DMS 273 treated with DMSO at 0.1 percent for 48 hours (cell line): ENCODE measurements around the gene SLC12A7.
"Not testable (repeated sequence)": the region's sequence is repeated elsewhere in the genome, so short reads cannot be mapped to it uniquely, and the experiment has no call there.

Experiments used
- DNase-seq: peaks from one replicate; lab custom pipeline; 2025; lab: John Stamatoyannopoulos, UW

The SLC12A7 gene

DNA sequence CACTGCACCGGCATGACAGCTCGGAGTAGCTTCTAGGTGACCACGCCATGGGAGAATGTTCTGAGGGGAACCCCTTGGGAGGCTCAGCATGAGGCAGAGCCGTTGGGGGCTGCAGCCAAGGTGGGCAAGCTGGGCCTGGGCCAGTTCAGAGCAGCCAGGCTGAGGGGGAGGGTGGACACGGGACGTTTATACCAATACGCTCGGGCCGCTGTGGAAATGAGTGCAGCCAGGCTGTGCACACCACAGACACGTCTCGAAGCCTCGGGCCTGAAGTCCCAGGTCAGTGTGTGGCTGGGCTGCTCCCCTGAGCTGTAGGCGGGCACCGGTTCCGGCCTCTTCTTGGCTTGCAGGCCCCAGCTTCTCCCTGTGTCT is 28.9 kb upstream of the SLC12A7 start:
- no peak for DNase-seq

DNA sequence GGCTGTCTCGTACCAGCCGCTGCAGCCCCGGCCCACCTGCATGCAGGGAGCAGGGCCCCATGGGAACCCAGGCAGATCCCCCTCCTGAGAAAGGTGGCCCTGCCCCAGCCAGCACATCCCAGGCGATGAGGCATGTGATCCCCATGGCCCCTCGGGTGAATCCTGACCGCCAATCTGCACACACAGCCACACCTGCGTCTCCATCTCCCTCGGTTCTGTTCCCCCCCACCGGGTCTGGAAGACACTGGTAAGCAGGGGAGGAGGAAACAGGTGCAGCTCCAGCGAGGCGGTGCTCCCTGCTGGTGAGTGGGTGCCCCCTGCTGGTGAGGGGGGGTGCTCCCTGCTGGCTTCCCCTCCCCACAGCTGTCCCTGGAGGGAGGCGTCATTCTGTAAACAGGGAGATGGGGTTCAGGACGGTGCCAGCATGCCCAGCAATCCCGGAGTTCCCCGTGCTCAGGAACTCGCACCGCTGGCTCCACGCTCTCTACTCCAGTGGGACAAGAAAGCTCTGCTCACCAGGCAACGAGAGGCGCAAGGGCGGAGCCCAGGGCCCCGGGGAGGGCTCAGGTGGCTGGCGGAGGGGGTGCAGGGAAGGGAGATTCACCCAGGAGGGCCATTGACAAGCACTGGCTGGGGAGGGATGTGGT is 28.4 kb upstream of the SLC12A7 start:
- DNase-seq, result no peak

DNA sequence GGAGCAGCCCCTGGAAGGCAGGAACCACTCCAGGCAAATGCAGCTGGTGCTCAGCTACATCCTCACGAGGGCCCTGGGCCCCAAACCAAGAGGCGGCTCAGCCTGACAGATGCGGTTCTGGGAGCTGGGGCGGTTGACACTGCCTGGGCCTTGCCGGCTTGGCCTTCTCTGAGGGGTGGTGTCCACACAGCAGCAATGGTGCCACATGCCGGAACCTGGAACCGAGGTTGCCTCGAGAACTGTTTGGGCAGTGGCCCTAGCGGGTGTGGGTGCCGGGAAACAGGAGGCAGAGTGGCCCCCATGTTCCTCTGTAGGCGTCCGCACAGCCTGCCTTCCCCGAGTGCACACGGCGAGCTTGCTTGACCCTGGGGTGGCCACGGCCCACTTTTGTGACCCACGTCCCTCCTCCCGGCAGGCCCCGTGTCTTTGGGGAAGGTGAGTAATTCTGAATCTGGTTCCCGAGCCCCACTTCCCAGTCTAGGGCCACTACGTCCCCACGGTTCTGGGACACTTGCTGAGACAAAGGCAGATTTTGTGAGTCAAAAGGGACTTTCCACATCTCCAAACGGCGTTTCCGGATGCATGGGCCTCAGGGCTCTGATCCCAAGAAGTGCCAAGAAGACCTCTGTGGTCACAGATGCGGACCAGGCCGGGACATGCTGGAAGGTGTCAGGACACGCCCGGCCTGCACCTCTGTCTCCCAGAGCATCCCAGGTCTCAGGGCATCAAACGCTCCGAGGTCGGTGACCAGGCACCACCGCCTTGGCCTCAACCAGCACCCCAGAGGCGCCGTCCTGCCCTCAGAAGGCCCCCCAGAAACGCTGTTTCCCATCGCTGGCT is 27.7 kb upstream of the SLC12A7 start:
- no peak for DNase-seq

DNA sequence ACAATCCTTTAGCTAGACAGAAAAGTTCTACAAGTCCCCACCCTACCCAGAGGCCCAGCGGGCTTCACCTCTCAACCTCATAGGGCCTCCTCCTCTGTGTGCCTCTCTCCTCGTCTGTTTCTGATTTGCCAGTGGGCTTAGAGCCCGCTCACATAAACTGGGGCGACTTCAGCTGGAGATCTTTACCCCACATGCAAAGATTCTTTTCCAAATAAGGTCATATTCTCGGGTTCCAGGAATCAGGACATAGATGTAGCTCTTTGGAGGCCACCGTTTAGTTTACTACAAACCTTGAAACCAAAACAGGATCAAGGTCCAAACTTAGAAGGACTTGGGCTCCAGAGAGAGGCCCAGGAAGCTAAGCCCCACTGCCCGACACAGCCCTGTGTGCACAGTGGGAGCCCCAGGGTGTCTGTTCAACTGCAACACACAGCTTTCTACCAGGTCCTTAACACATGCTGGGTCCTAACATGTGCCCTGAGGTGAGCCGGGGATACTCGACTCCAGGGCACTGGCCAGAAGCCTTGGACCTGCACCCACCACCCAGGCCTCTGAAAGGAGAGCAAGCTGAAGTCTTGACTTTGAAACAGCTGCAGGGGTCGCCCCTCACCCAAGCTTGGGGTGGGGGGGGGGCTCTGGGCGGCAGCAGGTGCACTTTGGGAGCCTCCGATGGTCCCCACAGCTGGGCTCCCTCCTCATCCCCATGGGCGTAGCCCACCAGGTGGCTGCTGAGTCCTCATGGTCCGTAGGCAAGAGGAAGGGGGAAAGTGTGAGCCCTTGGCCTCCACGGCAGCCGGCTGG is 26.8 kb upstream of the SLC12A7 start:
- no peak for DNase-seq

DNA sequence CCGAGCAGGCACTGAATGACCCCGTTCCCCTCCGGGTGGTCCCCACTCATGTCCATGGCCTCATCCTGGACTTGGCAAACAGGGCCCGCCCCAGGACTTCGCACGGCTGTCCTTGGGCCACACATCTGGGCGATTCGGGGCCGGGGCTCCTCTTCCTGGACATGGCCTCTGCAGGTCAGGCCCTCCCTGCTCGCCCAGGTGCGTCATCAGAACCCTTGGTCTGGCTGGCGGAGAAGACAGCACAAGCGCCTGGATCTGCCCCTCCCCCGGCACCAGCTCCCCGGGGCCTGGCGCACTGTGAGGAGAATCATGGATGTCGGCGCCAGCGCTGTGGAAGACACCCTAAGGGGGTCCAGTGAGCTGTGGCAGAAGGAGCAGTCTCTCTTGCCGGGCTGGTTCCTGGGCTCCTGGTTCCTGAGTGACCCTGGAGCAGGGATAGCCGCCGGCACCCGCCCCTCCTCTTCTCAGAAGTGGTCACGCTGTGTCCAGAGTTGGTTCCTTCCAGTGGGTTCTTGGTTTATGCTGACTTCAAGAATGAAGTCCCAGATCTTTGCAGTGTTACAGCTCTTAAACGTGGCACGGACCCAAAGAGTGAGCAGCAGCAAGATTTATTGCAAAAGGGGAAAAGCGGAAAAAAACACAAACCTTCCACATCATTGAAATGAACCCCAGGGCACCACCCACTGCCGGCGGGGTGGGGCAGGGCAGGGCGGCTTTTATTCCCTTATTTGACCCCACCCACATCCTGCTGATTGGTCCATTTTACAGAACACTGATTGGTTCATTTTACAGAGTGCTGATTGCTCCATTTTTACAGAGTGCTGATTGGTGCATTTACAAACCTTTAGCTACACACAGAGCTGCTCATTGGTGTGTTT is 25.9 kb upstream of the SLC12A7 start:
- no peak for DNase-seq

DNA sequence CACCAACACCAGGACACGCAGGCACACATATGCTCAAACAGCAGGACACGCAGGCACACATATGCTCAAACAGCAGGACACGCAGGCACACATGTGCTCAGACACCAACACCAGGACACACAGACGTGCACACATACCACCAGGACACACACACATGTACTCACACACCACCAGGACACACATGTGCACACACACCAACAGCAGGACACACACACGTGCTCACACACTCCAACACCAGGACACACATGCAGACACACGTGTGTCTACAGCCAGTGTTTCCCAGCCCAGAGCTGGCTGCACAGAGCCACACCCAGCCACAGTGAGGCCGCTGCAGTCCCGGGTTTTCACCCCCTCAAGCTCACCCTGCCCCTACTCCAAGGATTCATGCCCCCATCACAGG is 25.0 kb upstream of the SLC12A7 start:
- DNase-seq, result no peak

DNA sequence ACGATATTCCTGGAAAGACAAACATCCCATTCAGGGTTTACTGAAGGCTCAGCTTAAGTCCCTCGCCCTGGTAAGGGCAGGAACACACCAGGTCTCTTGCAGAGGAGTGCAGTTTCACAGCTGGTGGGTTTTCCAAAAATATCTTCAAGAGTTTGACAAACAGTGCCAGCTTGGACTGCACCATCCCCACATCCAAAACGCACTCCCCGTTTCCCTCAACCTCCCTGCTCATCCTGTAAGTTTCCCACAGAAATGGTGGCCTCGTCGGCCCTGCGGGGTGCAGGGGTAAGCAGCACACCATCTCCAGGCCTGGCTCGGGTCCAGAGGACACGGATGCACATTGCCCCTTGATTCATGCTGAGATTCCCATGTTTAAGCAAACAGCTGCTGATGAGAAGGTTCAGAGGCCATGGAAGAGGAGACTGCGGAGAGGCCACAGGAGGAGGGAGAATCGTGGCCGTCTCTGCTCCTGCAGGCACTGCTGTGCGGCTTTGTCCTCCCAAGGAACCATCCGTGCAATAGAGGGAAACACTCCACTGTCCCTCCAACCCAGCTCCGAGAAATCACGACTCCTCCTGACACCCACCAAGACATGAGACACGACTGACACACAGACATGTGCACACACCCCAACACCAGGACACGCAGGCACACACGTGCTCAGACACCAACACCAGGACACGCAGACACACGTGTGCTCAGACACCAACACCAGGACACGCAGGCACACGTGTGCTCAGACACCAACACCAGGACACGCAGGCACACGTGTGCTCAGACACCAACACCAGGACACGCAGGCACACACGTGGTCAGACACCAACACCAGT is 24.0 kb upstream of the SLC12A7 start:
- no peak for DNase-seq

DNA sequence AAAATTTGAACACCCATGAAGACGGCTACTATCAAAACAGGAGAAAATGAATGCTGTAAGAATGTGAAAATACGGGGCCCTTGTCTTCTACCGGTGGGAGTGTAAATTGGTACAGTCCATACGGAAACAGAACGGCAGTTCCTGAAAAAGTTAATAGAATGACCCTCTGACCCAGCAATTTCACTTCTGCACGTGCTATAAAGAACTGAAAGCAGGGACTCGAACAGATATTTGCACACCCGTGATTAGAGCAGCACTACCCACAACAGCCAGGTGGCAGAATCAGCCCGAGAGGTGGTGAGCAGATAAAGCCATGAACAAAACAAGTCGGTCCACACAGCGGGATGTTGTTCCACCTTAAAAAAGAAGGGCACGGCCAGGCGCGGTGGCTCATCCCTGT is 22.6 kb upstream of the SLC12A7 start:
- no peak for DNase-seq

DNA sequence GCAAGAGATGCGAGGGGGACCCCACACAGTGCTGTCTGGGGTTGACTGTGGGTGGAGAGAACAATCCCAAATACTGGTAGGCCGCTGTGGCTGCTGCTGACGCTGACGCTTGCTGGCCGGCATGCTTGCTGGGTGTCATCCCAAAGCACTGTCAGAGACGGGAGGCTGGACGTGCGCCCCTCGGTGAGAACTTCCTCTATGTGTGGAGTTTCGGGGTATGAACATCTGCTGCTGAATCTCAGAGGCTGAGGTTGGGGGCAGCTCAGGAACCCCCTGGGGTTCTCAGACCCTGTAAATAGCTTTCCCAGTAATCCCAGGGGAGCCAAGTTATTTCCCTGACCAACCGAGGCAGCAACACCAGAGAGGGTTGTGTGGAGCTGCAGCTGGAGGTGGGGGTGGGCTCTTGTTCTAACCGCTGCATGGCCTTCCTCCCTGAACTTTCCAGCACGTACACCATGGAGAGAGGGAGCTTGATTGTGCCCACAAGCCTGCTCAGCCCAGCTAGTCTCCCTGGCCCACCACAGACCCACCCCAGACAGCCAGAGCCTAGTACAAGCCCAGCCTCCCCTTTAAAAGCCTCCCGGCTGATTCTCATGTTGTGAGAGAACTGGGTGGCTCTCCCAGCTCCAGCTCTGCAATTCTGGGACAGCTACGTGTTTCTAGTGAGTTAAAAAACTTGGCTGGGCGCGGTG is 21.8 kb upstream of the SLC12A7 start:
- no peak for DNase-seq

DNA sequence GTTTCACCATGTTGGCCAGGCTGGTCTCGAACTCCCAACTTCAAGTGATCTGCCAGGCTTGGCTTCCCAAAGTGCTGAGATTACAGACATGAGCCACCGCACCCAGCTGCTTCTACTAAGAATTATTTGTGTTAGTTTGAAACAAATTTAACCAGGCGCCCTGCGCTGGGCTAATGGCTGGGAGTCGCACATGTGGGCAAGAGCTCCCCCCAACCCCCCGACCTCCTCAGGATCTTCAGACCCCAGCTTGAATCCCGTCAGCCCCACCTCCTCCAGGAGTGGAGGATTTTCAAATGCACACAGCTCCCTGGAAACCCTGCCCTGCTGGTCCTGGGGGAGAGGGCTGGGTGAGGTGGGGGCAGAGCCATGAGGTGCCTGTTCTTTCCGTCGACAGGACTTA is 21.2 kb upstream of the SLC12A7 start:
- no peak for DNase-seq

DNA sequence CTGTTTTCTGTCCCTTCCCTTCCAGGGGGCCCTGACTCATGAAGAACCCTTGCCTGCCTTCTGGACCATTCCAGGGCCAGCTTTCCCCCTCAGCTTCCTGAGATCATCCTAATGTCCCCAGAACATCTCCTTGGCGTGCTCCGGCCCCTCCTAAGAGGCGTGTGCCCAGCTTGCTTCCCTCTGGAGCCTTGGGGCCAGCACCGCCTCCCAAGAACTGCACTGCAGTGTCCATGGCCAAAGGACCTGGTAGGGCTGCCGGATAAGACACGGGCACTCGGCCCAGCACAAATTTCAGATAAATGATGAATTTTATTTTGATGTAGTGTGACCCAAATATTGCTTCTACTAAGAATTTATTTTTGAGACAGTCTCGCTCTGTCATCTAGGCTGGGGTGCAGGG is 20.7 kb upstream of the SLC12A7 start:
- DNase-seq, result no peak

DNA sequence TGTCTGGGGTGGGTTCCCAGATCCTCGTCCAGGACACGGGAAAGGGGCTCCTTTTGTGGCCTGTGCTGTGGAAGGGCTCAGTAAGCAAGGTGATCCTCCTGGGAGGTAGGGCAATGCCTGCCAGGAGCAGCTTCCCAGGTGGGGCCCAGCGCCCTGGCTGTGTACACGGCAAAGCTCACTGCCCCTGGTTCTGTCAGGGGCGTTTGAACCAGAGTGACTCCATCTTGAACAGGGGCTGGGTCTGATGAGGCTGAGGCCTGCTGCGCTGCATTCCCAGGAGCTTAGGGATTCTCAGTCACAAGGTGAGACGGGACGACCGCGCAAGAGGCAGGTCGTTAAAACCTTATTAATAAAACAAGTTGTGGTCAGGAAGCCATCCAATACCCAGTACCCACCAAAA is 19.9 kb upstream of the SLC12A7 start:
- no peak for DNase-seq

DNA sequence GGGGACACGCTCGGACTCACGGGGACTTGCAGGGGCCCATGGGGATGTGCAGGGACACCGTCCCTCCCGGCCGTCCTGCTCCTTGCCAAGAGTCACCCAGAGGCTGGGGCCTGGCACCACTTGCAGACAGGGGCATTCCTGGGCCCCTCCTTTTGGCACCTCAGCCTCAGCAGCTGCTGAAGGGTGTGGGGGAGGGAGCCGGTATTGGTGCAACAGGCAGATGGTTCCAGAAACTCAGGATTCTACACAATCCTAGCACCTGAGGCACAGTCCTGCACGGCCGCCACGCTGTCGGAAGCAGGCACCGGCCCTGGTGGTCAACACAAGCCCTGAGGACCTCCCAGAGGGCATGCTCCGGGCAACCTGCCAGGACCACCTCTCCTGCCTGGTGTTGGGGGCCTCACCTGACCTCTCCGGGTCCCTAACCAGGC is 19.3 kb upstream of the SLC12A7 start:
- DNase-seq, result no peak

DNA sequence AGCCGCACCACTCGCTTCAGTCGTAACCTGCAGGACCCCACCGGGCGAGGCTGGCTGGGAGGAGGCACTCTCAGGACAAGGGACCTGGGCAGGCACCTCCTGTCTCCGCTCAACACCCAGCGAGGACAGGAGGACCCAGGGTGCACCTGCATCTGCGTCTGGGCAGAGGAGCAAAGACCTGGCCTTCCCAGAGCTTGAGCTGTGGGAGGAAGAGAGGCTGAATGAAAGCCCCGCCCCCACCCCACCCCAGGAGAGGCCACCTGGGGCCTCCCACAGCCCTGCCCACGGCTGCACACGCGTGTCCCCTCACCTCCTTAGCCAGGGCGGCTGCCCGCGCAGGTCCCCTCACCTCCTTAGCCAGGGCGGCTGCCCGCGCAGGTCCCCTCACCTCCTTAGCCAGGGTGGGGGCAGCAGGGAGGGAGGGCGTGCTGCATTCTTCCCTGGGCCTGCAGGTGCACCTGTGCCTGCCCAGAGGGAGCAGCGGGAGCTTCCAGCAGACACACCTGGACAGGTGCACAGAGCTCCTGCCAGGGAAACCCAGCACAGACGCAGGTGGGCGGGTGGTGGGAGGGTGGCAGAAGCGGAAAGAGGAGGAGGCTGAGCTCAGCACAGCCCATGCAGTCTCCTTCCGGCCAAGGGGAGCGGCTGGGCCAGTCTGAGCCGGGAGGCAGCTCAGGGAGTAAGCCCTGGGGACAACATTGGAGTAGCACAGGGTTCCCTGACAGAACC is 18.5 kb upstream of the SLC12A7 start:
- DNase-seq, result no peak

DNA sequence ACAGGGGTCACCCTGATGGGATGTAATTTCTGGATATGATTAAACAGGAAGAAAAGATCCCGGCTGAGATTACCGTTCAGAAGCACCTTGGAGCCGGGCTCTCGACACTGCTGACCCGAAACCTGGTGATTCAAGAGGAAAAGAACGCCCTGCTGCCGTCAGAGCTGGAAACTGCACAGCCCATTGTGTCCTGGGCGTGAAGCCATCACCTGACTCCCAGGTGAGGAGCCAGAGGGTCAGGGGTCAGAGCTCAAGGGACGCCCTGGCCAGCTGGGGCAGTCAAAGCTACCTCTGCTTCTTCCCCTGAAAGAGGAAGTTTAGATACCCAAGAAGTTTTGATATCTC is 17.8 kb upstream of the SLC12A7 start:
- DNase-seq, result no peak

DNA sequence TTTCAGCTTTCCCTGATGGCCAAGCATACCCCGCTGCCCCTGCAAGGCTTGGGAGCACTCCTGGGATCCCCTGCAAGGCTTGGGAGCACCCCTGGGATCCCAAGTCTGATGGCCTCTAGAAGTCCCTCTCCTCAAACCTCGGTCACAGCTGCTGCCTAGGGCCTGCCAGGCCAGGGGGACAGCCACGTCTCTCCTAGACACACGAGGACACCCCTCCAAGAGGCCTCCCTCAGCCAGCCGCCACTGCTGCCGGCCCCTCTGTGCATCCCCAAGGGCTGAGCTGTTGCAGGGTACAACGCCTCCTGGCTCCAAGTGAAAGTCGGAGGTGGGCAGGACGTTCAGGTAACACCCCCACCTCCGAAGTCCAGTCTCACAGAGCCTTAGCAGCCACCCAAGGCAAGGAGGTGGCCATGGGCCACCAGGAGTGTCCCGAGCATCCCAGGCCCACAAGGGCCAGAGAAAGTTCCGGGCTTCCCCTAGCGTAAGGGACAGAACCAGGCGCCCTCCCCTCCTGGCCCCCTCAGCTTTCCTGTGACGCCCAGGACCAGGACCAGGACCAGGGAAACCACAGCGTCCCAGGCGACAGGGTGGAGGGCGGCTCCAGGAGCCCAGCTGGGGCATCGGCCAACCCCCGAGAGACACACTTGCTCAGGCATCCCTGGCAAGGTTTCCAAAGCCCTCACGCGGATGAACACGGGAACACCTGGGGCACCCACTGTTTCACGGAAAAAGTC is 17.3 kb upstream of the SLC12A7 start:
- DNase-seq, result no peak

DNA sequence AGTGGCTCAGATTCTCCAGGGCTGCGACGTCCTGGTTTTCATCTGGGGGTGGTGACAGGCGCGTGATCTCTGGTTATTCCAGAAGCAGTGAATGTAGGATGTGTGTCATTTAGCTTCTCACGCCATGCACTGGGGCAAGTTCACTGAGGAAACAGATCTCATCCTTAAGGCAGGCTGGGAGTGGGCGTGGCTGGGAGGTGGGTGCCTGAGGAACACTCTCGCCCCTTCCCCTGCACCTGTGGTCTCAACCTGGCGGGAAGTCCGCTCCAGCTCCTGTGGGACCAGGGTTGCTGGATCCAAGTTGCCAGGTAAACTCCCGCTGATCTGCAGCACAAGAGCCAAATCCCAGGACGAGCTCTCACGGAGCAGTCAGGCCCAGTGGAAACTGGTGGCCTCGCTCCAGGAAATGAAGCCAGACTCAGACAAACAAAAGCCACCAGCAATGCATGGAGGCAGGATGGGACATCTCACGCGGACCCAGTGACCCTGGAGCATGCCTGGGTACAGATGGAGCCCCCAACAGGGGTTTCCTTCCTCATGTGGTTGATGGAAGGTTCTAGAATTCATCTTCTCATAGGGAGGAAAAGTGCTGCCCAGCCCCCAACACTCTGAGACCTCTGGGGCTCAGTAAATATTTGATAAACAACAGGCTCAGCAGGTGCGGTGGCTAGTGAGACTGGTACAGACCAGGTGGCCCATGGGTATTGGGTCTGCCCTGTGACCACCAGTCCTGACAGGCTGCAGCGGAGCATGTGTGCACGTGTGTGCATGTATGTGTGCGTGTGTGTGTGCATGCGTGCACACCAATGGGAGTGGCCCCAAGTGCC is 16.3 kb upstream of the SLC12A7 start:
- DNase-seq, result no peak

DNA sequence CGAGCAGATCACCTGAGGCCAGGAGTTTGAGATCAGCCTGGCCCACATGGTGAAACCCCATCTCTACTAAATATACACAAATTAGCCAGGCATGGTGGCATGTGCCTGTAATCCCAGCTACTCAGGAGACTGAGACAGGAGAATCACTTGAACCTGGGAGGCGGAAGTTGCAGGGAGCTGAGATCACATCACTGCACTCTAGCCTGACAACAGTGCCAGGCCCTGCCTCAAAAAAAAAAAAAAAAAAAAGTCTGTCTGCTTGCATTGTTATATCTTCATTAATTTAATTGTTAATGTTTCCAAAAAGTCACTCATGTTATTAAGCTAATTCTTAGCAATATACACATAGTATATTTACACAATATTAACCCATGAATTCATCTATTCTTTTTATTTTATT is 13.8 kb upstream of the SLC12A7 start:
- DNase-seq, result not testable (repeated sequence)
